Measurements from ENCODE around the gene SEMA4B. TPM values are rescaled to one million over a fixed set of nuclear protein-coding genes. Genes with fewer than 3 reads are reported as not detected.

Gene SEMA4B, protein sequence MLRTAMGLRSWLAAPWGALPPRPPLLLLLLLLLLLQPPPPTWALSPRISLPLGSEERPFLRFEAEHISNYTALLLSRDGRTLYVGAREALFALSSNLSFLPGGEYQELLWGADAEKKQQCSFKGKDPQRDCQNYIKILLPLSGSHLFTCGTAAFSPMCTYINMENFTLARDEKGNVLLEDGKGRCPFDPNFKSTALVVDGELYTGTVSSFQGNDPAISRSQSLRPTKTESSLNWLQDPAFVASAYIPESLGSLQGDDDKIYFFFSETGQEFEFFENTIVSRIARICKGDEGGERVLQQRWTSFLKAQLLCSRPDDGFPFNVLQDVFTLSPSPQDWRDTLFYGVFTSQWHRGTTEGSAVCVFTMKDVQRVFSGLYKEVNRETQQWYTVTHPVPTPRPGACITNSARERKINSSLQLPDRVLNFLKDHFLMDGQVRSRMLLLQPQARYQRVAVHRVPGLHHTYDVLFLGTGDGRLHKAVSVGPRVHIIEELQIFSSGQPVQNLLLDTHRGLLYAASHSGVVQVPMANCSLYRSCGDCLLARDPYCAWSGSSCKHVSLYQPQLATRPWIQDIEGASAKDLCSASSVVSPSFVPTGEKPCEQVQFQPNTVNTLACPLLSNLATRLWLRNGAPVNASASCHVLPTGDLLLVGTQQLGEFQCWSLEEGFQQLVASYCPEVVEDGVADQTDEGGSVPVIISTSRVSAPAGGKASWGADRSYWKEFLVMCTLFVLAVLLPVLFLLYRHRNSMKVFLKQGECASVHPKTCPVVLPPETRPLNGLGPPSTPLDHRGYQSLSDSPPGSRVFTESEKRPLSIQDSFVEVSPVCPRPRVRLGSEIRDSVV
- 61.9 to 93.1 TPM (median 85.1 TPM) in 5 replicates for total RNA-seq (2022; extraction: Qiagen RNA extraction)

GRCh38 chr15:90201130-90201943, at the start of gene SEMA4B:
Gene SEMA4B (plus strand): TSS chr15:90201330. CDS start chr15:90201579, 249 bp downstream.

DNA sequence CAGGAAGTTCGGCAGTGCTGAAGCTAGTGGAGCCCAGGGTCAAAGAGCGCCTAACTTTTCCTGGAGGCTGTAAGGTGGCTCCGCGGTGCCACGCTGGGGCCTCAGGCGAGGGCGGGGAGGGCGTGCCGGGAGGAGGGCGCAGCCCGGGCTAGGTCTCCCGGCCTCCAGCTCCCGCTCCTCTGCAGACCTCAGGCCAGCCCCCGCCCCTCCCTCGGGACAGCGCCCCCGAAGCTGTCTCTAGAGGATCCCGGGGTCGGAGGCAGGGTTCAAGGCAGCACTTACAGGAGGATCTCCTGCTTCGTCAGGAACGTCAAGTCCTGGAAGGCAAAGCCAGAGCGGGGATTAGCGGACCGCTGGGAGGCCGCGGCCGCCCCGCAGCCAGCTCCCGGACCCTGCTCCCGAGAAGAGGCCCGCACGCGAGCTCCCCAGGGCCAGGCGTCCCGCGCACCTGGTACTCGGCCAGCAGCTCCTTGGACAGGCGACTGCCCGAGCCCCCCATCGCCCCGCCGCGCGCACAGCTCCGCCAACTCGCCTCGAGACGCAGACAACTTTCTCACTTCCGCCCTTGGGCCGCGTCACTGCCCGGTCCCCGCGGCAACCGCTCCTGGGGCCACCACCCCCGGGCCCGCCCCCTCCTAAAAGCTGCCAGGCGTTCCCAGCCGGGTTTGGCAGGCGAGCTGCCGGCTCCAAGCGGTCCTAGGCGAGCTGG, 32.4 kb downstream of the SEMA4B start, which contains the start of gene CIB1:
Gene CIB1, minus strand, starts transcription at position 555 of the 709 bp plus-strand sequence. Its CDS starts 56 bp downstream, at position 499.

GRCh38 chr15:90234096-90234988, 33.2 kb downstream of the SEMA4B start, which contains the start of gene GDPGP1:
Gene GDPGP1 (plus strand): TSS chr15:90234209. CDS start chr15:90240909, 6,700 bp downstream.

DNA sequence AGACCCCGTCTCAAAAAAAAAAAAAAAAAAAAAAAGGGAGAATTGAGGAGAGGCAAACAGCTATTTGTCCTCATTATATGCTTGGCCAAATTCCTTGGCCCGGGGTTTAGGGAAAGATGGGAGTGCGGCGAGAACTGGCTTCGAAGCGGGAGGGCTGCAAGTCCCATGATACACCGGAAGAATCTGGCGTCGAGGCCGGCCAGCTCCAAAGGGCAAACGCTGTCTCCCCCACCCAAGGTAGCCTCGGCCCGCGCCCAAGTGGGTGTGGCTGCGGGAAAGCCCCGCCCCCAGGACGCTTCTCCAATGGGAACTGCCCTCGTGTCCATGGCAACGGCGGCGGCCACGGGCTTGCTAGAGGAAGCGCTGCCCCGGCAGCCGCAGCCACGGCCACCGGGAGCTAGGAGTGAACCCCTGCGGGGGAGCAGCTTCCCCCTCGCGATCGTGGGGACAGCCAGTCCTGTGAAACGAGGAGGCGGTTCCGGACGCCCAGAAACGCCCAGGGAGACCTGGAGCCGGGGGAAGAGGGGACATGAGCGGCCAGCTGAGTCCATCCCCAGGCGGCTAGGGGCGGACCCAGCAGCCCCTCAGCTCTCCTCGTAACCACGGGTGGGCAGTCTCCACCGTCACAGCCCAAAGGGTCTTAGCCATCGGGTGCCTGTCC, 48.2 kb downstream of the SEMA4B start, which contains the start of gene TTLL13:
Gene TTLL13, plus strand, starts transcription at position 354 of the 661 bp plus-strand sequence. CDS start 1,075 bp downstream, outside the sequence.

DNA sequence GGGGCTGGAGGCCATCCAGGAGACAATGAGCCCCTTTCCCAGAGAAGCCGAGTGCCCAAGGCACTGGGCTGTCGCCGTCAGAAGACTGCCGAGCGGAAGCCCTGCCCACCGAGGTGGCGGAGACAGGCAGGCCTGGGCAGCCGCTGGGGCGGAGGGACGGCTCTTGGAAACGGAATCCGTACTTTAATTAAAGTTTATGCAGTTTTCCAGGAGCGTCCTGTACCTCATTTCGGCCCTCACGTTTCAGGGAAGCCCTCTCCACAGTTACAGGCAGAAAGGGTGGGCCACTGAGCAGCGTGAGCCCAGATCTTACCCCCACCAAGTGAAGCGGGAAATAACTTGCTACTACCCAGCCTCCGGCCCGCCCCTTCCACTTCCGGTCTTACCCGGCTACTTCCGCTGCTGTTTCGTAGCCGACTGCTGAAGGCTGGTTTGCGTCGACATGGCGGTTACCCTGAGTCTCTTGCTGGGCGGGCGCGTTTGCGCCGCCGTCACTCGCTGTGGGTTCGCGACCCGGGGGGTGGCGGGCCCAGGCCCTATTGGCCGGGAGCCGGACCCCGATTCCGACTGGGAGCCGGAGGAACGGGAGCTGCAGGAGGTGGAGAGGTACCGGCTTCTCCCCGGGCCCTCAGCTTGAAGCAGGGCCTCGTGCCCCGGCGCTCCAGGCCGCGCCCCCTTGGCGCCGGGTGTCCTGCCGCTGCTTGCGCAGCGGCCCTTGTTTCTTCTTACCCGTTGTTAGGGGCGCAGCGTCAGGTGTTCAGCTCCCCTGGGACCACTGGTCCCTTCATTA, 64.3 kb downstream of the SEMA4B start, which contains the start of gene NGRN:
Gene NGRN, plus strand, starts transcription at position 402 of the 790 bp plus-strand sequence. Its CDS starts 41 bp downstream, at position 443.

Other genes with a start within 250 kb of the SEMA4B start
- gene ZNF710, start 200.0 kb upstream of the SEMA4B start, total RNA-seq (2022; extraction: Qiagen RNA extraction): 13.3 to 20.2 TPM (median 17.1 TPM) in 5 replicates
- gene IDH2, start 98.9 kb upstream of the SEMA4B start, total RNA-seq (2022; extraction: Qiagen RNA extraction): 39.5 to 47.7 TPM (median 43.1 TPM) in 5 replicates
- gene CIB1, start 32.6 kb downstream of the SEMA4B start, total RNA-seq (2022; extraction: Qiagen RNA extraction): 190 to 227 TPM (median 208 TPM) in 5 replicates
- gene GDPGP1, start 32.9 kb downstream of the SEMA4B start, total RNA-seq (2022; extraction: Qiagen RNA extraction): 3.4 to 4.9 TPM (median 4.3 TPM) in 5 replicates
- gene TTLL13, start 48.2 kb downstream of the SEMA4B start, total RNA-seq (2022; extraction: Qiagen RNA extraction): 0.07 to 0.59 TPM (median 0.10 TPM) in 4 of 5 replicates, not detected in the other
- 102 to 112 TPM (median 109 TPM) in 5 replicates for gene NGRN, start 64.3 kb downstream of the SEMA4B start, total RNA-seq (2022; extraction: Qiagen RNA extraction)
- gene ZNF774, start 151.0 kb downstream of the SEMA4B start, total RNA-seq (2022; extraction: Qiagen RNA extraction): 1.0 to 1.5 TPM (median 1.2 TPM) in 5 replicates
- gene IQGAP1, start 186.9 kb downstream of the SEMA4B start, total RNA-seq (2022; extraction: Qiagen RNA extraction): 152 to 258 TPM (median 170 TPM) in 5 replicates

Measured in A549 treated with Mapracorat at 1 μM for 4 hours (cell line).